Caco-2 (cell line): Measurements from ENCODE around the gene MTHFD1L. TPM values are rescaled to one million over a fixed set of nuclear protein-coding genes. Genes with fewer than 3 reads are reported as not detected.

Experiments
- BruUV-seq: library from RNA; stranded (reverse); fragments of 400-500 nt; replicated peaks from 2 replicates; lab custom pipeline; 2021; lab: Mats Ljungman, UMichigan
- CTCF ChIA-PET: fragments of 300-600 bp; sonication (Branson Sonifier 250); formaldehyde crosslinking; loops from one replicate; lab custom pipeline; 2022; ENCODE audit warnings: antibody characterized with exemption; lab: Charles Lee
- POLR2A ChIA-PET: fragments of 300-600 bp; sonication (Branson Sonifier 250); formaldehyde crosslinking; loops from one replicate; lab custom pipeline; 2022; ENCODE audit warnings: antibody characterized with exemption; lab: Charles Lee
- DNase-seq, 2 experiments: peaks; one replicate each; pipeline versions ENCODE4 v3.0.0 to v3.0.0-alpha.2; 2020 to 2022
- H3K27me3 ChIP-seq: replicated peaks from 2 replicates; pipeline ENCODE4 v1.6.0; 2011; ENCODE audit warnings: low read length; ENCODE audit not compliant: control insufficient read depth, insufficient read depth
- H3K36me3 ChIP-seq: 2 replicates; pipeline ENCODE4 v1.5.1; 2011; ENCODE audit warnings: low read length; ENCODE audit not compliant: control insufficient read depth, insufficient read depth
- H3K4me1 ChIP-seq: fragments of 250-450 bp; sonication (Bioruptor Pico); 2 replicates; pipeline ENCODE4 v1.5.1; 2020; ENCODE audit warnings: mild to moderate bottlenecking
- H3K4me3 ChIP-seq: 2 replicates; pipeline ENCODE4 v1.5.1; 2011; ENCODE audit warnings: low read depth, mild to moderate bottlenecking, control low read depth, low read length
- H3K9me3 ChIP-seq: fragments of 250-450 bp; sonication (Bioruptor Pico); 2 replicates; pipeline ENCODE4 v1.5.1; 2020; ENCODE audit warnings: mild to moderate bottlenecking, moderate library complexity
- H3K27ac Mint-ChIP-seq: one replicate; pipeline ENCODE4 v1.8.0; 2022; ENCODE audit warnings: mixed read lengths; ENCODE audit not compliant: unreplicated experiment
- H3K27me3 Mint-ChIP-seq: one replicate; pipeline ENCODE4 v1.8.0; 2022; ENCODE audit warnings: mixed read lengths; ENCODE audit not compliant: insufficient read depth, unreplicated experiment
- H3K36me3 Mint-ChIP-seq: one replicate; pipeline ENCODE4 v1.8.0; 2022; ENCODE audit warnings: mild to moderate bottlenecking, mixed read lengths; ENCODE audit not compliant: insufficient read depth, unreplicated experiment
- H3K4me1 Mint-ChIP-seq: one replicate; pipeline ENCODE4 v1.8.0; 2022; ENCODE audit warnings: low read depth, mixed read lengths; ENCODE audit not compliant: unreplicated experiment
- H3K4me3 Mint-ChIP-seq: one replicate; pipeline ENCODE4 v1.8.0; 2022; ENCODE audit warnings: mild to moderate bottlenecking, moderate library complexity, mixed read lengths; ENCODE audit not compliant: unreplicated experiment
- H3K9me3 Mint-ChIP-seq: one replicate; pipeline ENCODE4 v1.8.0; 2022; ENCODE audit warnings: mixed read lengths; ENCODE audit not compliant: unreplicated experiment
- CTCF ChIP-seq, 2 experiments: fragments of 200-600 bp in 1 of 2; IDR thresholded peaks; 1 replicate in 1 of 2; 2 replicates in 1 of 2; pipeline versions ENCODE4 v1.5.1 to v1.8.0; 2011 to 2022; ENCODE audit warnings: antibody characterized with exemption in 1 of 2, control low read depth in 1 of 2, inconsistent platforms in 1 of 2, low read depth in 1 of 2, low read length in 1 of 2, mild to moderate bottlenecking in 1 of 2, moderate library complexity in 1 of 2; ENCODE audit not compliant: insufficient read depth in 1 of 2, severe bottlenecking in 1 of 2, unreplicated experiment in 1 of 2
- intact Hi-C: fragments of 100-400 bp; cut with micrococcal nuclease; formaldehyde crosslinking; loops from one replicate; pipeline ENCODE4 v1.10.0; 2022; ENCODE audit not compliant: unreplicated experiment
- total RNA-seq: library from RNA; stranded (reverse); gene quantifications from 2 replicates; pipeline ENCODE4 v1.2.3, GENCODE V29; 2022

Gene MTHFD1L
- total RNA-seq, 1 experiment from 2014 or later, result 102 TPM

DNA sequence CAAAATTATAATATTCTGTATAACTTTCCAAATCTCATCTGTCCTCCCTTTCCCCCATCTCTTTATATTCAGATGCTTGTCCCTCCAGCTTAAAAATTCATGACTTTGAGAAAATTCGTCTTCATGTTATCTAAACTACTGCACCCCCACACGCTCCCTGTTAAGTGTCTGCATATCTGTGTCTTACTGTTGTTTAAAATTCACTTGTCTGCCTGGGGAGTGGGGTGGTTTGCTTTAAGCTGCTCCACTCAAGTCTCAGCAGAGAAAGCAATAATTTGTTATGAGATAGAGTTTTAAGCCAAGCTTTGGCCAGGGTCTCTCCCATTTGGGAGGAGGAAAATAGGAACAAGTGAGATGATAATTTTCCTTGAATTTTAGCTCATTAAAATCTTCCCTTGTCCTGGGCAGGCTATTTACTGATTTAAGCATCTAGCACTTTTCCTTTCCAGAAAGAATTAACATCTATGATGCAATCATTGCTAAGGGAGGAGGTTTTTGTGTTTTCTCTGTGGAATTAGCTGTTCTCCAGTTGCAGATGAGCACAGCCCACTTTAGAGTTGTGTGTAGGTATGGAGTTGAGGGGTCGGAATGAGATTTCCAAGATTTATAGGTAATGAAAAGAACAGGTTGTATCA lies 36.8 kb downstream of the MTHFD1L start:
- no peak for DNase-seq
- POLR2A ChIA-PET, result no interaction called here
- Mint-ChIP-seq H3K27ac (no peak overlapping the region), H3K4me1 (peaks cover 11% of the 10 kb centered on the region), H3K36me3 (peaks cover 41% of the 10 kb centered on the region), H3K9me3 (no peaks in the 10 kb centered on the region), H3K4me3 (no peak overlapping the region), H3K27me3 (no peaks in the 10 kb centered on the region)
- Histone ChIP-seq H3K9me3 (no peaks in the 10 kb centered on the region), H3K4me1 (no peaks in the 10 kb centered on the region), H3K27me3 (no peaks in the 10 kb centered on the region), H3K36me3 (no peaks in the 10 kb centered on the region), H3K4me3 (no peak overlapping the region)
- no TSS peak for BruUV-seq
- TF ChIP-seq CTCF (IDR thresholded peaks at IDR 0.05; ENCODE audit: insufficient read depth in 1 of 2, low read depth in 1 of 2, low read length in 1 of 2, severe bottlenecking in 1 of 2, unreplicated experiment in 1 of 2), result no peak
- CTCF ChIA-PET, result interaction anchor here (0.6 kb wide), 1 partner anchor 16 kb away, joined by 6 read pairs; no protein-coding TSS in a partner anchor
- intact Hi-C loops, result no loop called here

DNA sequence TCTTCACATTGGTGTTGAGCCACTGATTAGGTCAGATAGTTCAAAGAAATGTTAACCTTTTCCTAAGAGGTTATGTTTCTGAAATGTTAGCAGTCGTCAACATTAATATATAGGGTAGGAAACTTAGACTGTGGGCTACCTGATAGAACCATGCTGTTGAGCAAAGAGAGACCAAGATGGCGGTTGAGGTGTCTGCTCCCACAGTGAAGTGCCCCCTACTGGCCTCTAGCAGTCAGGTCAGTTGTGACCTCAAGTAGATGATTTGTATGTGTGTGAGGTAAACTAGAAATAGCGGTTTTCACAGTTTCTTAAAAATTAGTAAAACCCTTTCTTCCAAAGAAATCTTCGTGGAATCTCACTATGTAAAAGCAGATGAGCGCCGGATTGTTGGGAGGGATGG lies 40.3 kb downstream of the MTHFD1L start:
- H3K4me3 ChIP-seq, result no peak overlapping the region
- H3K4me1 ChIP-seq, result no peaks in the 10 kb centered on the region
- intact Hi-C loops, result no loop called here
- peaks cover 42% of the 10 kb centered on the region for H3K36me3 Mint-ChIP-seq
- no peaks in the 10 kb centered on the region for H3K9me3 Mint-ChIP-seq
- BruUV-seq, result no TSS peak
- H3K27ac Mint-ChIP-seq, result no peak overlapping the region
- ChIA-PET POLR2A (no interaction called here), CTCF (no interaction called here)
- peaks cover 6% of the 10 kb centered on the region for H3K4me1 Mint-ChIP-seq
- no peaks in the 10 kb centered on the region for H3K36me3 ChIP-seq
- DNase-seq, result no peak
- H3K27me3 Mint-ChIP-seq, result no peaks in the 10 kb centered on the region
- H3K27me3 ChIP-seq, result no peaks in the 10 kb centered on the region
- H3K4me3 Mint-ChIP-seq, result no peak overlapping the region
- no peaks in the 10 kb centered on the region for H3K9me3 ChIP-seq
- TF ChIP-seq CTCF (IDR thresholded peaks at IDR 0.05; ENCODE audit: insufficient read depth in 1 of 2, low read depth in 1 of 2, low read length in 1 of 2, severe bottlenecking in 1 of 2, unreplicated experiment in 1 of 2), result peak in 1 of 2 experiments; percentile 33

DNA sequence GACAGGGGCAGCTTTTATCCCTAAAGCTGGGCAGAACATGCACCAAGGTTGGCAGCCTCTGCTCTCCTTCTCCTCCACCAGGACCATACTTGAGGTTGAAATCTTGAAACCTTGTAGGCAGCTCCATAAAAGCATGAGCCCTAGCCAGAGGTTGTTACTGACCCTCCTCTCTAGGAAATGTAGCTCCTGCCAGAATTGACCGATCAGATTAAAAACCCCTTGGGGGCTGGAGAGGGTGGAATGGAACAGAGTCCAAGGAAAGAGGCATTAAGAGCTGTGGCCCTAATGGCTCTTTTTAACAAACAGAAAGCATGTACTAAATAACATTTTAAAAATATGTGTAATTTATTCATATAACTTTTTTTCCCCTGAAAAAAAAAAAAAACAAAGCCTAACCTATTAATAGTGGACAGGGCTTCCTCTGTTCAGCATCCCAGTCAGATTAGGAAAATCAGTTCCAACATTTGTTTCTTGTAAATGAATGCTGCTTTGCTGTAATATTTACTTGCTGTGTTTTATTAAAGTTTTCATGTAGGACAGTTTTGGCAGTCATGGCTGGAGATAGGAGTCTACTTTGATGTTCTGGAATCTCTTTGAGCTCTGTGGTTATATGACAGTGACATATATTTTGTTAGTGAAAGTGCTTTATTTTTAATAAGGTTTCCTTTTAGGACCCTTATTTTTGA lies 41.3 kb downstream of the MTHFD1L start:
- Mint-ChIP-seq H3K27me3 (no peaks in the 10 kb centered on the region), H3K27ac (no peak overlapping the region), H3K4me1 (peaks cover 6% of the 10 kb centered on the region), H3K36me3 (peaks cover 43% of the 10 kb centered on the region), H3K4me3 (no peak overlapping the region), H3K9me3 (no peaks in the 10 kb centered on the region)
- no peak for TF ChIP-seq CTCF (IDR thresholded peaks at IDR 0.05; ENCODE audit: insufficient read depth in 1 of 2, low read depth in 1 of 2, low read length in 1 of 2, severe bottlenecking in 1 of 2, unreplicated experiment in 1 of 2)
- POLR2A ChIA-PET, result no interaction called here
- intact Hi-C loops, result no loop called here
- no peak overlapping the region for H3K4me3 ChIP-seq
- no peaks in the 10 kb centered on the region for H3K27me3 ChIP-seq
- no peaks in the 10 kb centered on the region for H3K36me3 ChIP-seq
- H3K9me3 ChIP-seq, result no peaks in the 10 kb centered on the region
- no peaks in the 10 kb centered on the region for H3K4me1 ChIP-seq
- BruUV-seq, result no TSS peak
- CTCF ChIA-PET, result interaction anchor here (0.9 to 1.2 kb wide), 2 partner anchors 15 to 91 kb away, joined by 3 to 4 read pairs; no protein-coding TSS in a partner anchor
- DNase-seq, result no peak
